ENCODE measurements around the gene AP1AR.

Gene AP1AR

DNA sequence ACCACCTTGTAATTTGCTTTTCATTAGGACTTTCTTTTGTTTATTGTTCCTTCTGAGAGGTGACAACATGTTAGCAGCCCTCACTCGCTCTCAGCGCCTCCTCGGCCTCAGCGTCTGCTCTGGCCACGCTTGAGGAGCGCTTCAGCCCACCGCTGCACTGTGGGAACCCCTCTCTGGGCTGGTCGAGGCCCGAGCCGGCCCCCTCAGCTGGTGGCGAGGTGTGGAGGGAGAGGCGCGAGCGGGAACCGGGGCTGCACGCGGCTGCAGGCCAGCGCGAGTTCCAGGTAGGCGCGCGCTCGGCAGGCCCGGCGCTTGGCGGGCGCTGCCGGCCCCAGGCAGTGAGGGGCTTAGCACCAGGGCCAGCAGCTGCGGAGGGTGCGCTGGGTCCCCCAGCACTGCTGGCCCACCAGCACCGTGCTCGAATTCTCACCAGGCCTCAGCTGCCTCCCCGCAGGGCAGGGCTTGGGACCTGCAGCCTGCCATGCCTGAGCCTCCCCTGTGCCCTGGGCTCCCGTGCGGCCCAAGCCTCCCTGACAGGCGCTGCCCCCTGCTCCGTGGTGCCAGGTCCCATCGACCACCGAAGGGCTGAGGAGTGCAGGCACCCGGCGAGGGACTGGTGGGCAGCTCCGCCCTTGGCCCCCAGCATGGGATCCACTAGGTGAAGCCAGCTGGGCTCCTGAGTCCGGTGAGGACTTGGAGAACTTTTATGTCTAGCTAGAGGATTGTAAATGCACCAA lies 9.2 kb upstream of the AP1AR start:
- no peak for DNase-seq

DNA sequence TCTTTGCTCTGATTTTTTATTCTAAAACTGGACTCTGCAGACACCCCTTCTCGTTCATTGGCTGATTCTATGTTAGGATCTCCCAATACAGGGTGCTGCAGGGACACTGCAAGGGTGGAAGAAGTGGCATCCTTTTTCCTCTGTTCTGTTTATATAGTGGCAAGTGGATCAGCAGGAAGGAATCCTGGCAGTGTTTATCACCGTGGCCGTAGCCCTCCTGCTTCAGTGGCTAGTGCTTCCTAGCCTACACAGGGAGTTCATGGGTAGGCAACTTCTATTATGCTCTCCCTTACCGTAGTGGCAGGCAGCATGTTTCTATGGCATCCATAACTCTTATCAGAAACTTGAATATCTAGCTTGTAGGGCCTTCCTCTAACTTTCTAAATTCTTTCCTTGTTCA lies 6.4 kb upstream of the AP1AR start:
- no peak for DNase-seq

DNA sequence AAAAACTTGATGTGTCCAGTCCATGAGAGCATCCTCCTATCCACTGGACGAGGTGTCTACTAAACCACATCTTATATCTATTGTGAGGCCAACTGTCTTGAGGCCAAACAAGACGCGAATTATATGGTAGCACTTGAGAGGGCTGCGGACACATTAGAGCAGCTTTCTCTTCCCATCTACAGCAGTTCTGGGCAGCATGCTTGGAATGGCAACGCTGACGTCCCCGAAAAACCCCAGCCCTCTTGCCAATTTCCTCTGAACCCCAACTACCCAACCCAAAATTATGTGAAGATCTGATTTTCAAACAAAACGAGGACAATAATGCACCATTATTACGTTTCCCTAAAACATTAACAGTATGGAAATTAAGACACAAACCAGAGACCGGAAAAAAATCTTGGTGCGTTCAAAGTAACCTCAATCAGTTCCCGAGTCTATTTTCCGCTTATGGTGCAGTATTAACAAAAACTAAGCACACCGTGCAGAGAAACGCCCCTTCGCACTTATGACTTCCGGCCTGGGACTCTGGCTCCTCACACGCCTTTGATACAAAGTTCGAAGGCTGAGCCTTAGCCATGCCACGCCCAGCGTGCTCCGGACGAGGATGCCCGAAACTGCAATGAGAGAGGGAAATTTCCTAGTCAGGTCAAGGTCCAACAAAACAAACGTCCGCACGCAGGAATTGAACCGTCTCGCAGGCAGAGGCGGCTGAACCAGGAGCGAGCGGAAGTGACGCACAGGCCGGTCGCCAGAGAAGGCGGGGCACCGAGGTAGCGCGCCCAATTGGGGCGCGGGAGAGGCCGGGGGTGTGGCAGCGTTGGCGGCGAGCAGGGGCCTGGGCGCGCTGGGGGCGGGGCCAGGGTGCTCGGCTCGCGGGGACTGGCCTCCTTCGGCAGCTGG lies 458 bp upstream of the AP1AR start:
- DNase-seq, result peak; percentile 96

DNA sequence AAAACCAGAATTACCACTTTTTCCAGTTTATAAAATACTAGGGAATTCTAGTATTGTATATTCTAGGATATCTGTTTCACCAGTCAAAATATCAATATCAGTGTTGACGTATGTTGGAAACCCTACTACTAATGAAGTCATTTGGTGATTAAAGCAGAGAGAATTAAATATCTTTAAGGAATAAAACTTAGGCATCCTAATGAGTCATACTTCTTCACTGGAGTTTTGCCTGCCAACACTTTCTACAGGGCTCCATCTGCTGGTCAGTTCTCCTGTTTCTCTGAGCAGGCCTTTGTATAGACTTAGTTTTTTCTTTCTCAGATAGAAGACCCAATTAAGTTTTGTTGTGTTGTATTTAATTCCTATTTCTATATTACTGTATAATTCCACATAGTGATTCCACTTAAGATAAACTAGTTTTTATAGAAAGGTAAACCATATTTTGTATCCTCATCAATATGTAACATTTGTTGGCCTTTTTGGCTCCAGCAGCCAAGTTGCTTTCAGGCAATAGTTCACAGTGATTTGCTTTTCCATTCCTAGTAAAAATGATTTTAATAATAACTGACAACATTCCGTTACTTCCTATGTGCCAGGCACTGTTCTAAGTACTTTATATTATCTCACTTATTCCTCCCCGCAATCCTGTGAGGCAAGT lies 3.5 kb downstream of the AP1AR start:
- DNase-seq, result peak; percentile 88

DNA sequence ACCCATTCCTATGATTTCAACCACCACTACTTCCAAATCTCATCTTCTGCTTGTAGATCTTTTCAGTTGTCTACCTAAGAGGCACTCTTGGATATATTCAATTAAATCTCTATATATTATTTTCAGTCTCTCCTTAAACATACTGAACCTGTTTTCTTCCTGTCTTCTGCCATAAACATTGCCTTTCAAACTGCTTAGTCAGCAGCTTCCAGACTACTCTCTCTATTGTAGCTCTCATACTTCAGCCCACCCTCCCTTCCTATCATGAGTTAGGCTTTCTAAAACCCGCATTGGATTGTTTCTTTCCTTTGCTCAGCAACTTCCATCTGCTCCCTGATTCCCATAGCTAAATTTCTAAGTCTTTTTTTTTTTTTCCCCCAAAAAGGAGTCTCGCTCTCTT lies 4.5 kb downstream of the AP1AR start:
- DNase-seq, result no peak

DNA sequence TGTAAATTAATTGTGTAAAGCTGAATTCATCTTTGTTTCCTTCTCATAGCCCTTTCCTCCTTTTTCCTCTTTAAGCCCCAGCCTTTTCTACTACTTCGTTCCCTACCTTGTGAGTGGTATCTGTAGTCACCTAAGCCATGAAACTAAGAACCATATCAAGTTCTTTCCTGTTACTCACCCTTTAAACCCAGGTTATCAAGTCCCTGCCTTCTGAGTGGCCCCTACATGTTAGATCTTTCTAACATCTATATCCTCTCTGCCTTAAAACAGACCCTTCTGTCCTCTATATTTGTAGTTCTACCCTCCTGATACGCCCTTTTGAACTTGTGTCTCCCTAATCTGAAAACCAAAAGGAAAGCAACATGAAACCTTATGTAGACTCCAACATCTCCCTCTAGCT lies 7.2 kb downstream of the AP1AR start:
- DNase-seq, result no peak

DNA sequence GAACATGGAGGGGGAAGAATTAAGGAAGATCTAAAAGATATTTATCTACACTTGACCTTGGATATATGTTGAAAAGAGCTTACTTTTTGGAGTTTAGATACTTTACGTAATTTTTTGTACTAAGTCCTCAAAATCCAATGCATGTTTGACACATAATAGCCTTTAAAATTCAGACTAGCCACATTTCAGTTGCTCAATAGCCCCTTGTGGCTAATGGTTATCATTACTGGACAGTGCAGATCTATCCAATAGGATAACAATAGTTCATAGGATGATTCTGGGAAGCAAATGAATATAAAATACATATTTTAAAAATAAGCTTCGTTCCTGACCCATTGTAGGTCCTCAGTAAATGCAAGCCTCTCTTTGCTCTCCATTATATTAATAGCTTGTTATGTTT lies 13.8 kb downstream of the AP1AR start:
- DNase-seq, result no peak

DNA sequence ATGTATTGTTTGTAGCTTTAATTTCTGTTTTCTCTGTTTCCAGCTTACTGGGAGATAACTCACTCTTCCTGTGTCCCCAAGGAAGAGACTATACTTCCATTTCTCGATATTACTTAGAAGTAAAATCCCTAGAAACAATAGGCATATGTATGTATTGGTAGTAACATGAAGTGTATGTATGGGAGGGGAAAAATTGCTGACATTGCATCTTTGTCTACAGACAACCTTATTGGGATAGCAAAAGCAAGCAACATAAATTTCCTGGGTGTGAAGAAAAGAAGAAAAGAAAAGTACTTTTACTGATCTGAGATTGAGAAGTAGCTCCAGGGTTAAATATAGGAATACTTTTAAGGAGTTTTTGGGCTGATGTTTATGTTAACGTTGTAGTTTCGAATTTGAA lies 15.4 kb downstream of the AP1AR start:
- no peak for DNase-seq

DNA sequence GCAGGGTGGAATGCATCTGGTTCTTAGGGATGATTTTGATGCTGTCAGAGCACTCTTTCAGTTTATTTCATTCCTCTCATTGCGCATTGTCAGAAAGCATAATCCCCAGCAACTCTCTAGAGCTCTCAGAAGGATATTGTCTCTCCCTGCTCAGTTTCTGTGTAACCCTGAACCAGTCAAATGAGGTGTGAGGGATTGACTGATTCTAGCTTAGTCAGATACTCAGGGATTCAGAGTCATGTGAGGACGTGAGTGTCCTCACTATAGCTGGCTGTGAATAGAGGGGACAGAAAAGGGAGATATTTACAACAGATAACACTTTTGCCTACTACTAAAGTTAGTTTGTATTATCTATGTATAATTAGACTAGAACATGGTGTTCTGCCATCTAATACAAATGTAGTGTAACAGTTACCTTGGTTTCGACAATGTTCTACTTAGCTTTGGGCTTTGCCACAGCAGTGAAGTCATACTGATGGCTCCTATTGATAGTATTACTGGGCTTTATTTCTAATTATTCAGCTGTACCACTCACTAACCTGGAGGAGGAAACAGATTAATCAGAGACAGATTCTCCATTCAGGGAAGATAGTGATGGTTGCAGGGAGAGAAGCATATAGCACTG lies 19.5 kb downstream of the AP1AR start:
- DNase-seq, result no peak

DNA sequence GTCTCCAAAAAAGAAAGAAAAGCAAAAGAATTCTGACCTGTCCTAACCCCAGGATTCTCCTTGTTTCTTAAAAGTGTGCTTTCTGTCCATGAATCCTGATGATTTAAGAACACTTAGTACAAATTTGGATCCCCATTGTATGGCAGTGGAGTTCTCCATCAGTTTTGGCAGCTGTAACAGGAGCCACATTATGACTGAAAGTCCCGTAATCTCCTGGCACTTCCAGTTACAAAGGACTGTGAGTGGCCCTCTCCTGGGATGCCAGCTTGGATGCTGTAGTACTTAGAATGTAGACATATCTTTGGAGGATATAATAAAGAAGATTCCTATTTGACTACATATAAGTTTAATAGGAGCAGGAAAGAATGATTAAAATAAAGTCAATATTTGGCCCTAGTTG lies 20.6 kb downstream of the AP1AR start:
- no peak for DNase-seq

DNA sequence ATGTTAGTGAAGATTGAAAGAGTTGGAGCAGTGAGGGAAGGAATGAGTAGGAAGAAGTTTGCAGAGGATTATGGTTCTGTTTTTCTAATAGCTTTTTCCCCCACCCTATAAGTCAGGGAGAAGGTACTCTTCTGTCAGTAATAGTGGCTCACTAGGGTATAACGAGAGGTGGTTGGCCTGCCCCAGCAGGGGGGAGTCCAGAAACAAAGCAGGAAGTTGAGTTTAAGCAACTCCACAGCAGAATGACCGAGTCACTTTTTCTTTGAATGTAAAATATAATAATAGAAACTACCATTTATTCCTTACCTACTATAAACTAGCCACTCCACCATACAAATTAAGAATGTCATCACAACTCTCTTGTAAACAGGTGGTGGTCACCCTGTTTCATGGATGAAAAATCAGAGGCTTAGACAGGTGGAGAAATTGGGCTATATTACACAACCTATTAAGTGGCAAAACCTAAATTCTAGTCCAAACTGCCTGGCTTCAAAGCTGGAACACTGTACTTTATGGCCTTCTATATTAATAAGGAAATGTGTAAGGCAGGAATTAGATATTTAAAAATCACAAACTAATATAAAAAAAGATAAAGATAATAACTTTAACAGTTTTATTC lies 21.9 kb downstream of the AP1AR start:
- no peak for DNase-seq

DNA sequence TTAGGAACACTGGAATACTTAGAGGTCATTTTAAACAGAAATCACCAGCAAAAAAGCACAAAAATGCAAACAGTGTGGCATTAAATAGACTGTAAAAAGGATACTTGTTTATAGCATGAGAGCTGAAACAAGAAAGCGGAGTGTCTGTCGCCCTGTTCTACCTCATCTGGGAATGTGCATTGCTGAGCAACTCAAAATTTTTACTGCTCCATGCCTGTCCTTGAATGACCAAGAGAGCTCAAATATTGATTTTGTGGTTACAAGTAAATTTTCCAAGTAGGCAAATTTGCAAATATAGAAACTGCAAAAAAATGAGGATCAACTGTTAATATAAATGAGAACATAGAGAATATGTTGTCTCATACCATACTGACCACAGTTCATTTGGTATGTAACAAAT lies 25.5 kb downstream of the AP1AR start:
- no peak for DNase-seq

DNA sequence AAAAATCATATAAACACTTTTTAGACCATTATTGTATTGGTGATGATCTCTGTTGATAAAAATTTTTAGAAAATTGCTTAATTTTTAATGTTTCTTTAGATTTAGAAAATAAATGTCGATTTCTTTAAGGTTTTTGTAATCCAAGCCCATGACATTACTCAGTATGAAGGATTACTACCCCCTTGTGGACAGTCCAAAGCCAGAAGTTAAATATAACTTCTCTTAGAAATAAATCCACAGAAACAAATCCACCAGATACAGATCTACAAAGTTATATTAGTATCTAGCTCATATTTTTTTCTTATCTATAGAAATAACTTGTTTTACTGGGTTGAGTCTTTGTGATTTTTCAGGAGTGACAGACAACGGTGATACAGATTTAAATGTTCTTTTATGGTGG lies 35.2 kb downstream of the AP1AR start:
- peak; percentile 27 for DNase-seq

DNA sequence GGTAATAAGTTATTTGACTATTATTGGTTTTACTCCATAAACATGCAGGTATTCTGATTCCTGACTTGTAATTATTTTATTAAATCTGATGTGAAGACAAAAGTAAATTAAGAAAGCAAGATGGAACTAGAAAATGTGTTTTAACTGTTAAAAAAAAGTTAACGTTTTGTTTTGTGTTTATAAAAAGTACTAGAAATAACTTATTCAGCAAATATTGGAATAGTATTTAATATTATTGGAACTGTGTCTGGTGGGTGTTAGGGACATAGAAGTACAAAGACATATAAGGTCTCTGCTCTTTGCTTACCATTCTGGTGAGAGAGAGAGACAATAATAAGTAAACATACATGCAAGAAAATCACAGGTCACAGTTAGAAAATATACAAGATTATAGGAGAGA lies 38.5 kb downstream of the AP1AR start:
- no peak for DNase-seq

DNA sequence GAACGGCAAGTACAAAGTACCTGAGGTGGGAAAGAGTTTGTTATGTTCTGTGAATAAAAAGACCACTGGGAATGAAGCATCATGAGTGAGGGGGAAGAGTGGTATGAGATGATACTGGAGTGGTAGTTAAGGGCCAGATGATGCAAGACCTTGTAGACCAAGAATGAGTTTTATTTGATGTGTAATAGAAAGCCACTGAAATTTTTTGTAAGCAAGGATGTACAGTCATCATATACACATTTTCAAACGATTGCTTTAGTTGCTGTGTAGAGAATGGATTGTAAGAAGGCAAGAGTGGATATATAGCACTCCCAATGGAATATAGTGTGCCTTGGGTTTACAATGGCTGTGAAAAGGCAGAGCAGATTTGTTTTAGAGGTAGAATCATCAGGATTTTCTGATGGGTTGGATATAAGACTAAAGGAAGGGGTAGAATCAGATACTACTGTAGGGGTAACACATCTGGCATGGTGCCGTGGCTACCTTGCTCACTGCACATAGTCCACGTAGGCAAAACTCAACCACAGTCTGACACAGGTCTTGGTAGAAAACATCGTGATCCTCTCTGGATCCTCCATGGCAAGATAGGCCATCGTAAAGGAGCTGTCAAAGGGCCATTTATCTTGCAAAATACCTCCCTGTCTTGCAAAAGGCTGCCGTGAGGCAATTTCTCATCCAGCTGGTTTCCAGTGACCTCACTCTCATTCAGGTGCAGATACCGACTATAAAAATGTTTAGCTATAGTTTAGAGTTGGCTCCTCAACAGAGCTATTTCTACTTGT lies 39.2 kb downstream of the AP1AR start:
- DNase-seq, result peak; percentile 82

DNA sequence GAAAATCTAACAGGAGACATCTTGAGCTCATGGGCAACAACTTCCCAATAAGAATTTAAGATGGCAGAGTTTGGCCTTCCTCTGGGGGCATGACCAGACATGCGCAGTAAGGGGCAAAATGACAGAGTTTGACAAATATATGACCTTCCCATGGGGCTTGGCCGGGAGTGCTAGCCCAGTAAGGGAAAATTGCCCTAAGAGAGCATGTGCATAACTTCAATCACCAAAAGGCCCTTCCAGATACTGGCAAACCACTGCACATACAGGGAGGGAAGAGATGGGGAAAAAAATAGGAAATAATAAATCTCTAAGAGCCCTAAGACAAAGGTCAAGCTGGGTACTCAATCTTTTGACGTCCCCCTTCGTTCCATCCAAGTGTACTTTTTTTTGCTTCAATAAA lies 40.7 kb downstream of the AP1AR start:
- DNase-seq, result no peak

DNA sequence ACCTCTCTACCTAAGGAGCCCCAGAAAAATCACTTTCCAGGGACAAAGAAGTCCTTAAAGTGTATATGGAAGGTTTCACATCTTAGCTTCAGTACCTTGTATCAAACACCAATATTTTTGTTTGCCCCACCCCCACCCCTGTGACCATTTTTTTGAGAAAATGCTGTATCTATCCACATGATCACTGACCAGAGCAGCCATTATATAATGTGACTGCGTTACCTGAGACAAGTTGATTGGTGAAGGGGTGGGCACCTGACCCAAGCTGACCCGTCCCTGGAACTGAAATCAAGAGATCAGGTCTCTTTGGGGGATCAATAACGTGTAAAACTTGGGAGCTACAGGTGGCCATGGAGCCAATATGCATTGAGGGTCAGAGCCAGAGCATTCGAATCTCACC lies 43.4 kb downstream of the AP1AR start:
- DNase-seq, result no peak

DNA sequence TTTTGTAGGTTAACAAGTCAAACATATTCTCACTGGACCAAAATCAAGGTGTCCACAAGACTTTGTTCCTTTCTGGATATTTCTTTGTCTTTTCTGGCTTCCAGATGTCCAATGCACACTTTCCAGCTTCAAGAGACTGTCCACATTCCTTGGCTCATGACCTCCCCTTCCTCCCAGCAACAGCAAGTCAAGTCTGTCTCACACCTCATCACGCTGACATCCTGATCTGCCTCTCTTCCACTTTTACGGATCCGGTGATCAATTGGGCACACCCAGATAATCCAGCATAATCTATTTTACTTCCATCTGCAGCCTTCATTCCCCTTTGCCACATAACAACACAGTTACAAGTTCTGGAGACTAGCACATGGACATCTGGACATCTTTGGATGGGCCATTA lies 44.5 kb downstream of the AP1AR start:
- DNase-seq, result no peak

DNA sequence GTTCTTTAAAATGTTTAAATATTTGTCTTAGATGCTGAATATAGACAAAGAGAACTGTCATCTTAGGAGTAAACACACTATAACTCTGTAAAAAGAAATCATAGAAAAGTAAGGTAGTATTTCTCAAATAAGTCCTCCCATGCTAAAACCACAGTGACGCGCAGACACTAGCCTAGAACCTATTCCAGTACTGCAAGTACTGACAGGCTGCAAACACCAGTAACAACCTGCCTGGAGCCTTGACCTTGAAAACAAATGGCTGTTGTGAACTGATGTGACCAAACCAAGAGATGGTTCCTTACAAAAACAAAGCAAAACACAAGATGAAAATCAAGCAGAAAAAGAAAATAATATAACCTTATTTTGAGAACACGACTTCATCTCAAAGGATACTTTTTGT lies 45.6 kb downstream of the AP1AR start:
- DNase-seq, result no peak

DNA sequence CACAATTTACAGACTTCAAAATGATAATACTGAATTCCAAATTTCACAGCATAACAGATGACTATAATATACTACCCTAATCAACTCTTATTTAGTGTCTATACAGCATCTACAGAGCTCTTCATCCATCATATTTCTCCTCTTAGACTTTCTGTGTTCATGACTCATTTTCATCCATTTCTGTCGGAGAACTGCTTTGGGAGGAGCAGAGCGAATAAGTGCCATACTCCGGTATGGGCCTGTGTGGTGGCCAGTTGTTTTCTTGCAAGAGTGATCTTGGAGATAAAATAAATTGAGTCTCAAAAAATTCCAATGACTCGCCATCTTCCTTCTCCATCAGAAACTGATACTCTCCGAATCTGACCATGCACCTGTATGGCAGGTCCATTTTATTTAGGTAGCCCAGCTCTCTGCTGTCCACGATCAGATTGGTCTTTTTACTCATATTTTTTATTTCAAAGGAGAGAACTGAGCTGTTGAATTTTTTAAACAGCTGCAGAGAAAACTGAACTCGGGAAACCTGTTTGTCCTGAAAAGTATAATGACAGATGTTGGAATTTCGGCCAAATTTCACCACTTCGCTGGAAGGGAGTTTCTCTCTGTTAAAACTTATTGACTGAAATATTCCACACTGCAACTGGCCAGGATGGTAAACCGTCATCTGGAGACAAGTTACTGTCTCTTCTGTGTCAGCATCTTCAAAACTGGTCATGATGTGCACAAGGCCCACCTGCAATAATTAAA lies 46.3 kb downstream of the AP1AR start:
- no peak for DNase-seq
